ENCODE measurements around the gene ZNF487. TPM values are rescaled to one million over a fixed set of nuclear protein-coding genes. Genes with fewer than 3 reads are reported as not detected.
A peak's percentile ranks its signal among the peaks of the same experiment; 100 is the strongest.

ZNF487 gene
- total and polyA plus RNA-seq, 2 of the 13 experiments (the other 11 are each of a cell fraction or from before 2014, with no cell fraction given): 7.4 to 8.8 TPM

DNA sequence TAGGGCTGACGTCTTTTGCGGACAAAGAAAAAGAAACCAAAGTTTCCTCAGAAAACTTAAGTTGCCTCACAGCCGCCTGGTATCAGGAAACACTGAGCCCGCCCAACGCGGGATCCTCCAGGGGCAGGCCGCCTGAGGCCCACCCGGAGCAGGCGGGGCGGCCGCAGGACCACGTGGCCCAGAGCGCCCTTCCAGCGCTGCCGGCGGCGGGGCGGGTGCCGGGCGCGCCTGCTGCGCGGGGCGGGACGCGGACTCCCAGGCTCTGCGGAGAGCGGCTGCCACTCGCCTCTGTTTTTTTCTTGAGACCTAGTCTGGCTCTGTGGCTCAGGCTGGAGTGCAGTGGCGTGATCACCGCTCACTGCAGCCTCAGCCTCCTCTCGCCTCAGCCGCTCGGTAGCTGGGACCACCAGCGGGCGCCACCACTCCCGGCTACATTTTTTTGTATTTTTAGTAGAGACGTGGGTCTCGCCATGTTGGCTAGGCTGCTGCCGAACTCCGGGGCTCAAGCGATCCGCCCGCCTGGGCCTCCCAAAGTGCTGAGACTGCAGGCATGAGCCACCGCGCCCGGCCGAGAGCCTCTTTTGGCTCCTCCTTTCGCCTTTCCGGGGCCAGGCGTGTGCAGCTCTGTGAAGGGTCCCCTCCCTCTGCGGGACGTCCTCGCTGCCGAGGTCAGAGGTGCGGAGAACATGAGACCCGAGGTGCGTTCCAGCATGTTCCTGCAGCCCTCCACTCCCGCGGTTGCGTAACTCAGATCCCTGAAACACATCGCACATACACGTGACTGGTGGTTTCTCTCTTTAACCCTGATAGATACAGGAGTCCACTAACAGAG, 16.3 kb upstream of the ZNF487 start (continued):
- TF ChIP-seq, protein P1, sequence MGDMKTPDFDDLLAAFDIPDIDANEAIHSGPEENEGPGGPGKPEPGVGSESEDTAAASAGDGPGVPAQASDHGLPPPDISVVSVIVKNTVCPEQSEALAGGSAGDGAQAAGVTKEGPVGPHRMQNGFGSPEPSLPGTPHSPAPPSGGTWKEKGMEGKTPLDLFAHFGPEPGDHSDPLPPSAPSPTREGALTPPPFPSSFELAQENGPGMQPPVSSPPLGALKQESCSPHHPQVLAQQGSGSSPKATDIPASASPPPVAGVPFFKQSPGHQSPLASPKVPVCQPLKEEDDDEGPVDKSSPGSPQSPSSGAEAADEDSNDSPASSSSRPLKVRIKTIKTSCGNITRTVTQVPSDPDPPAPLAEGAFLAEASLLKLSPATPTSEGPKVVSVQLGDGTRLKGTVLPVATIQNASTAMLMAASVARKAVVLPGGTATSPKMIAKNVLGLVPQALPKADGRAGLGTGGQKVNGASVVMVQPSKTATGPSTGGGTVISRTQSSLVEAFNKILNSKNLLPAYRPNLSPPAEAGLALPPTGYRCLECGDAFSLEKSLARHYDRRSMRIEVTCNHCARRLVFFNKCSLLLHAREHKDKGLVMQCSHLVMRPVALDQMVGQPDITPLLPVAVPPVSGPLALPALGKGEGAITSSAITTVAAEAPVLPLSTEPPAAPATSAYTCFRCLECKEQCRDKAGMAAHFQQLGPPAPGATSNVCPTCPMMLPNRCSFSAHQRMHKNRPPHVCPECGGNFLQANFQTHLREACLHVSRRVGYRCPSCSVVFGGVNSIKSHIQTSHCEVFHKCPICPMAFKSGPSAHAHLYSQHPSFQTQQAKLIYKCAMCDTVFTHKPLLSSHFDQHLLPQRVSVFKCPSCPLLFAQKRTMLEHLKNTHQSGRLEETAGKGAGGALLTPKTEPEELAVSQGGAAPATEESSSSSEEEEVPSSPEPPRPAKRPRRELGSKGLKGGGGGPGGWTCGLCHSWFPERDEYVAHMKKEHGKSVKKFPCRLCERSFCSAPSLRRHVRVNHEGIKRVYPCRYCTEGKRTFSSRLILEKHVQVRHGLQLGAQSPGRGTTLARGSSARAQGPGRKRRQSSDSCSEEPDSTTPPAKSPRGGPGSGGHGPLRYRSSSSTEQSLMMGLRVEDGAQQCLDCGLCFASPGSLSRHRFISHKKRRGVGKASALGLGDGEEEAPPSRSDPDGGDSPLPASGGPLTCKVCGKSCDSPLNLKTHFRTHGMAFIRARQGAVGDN (CRISPR knock-in tag; IDR thresholded peaks at IDR 0.05): peak; percentile 100
- TF ChIP-seq ZBTB42 (CRISPR knock-in tag; IDR thresholded peaks at IDR 0.05): peak; percentile 97
- peak; percentile 99 for TF ChIP-seq ZNF772 (CRISPR knock-in tag; IDR thresholded peaks at IDR 0.05)
- TF ChIP-seq SPEN (CRISPR knock-in tag; IDR thresholded peaks at IDR 0.05; ENCODE audit: low read depth): peak; percentile 88
- peak; percentile 98 for TF ChIP-seq ZNF678 (CRISPR knock-in tag; IDR thresholded peaks at IDR 0.05)
- no peak for TF ChIP-seq SRSF4 (IDR thresholded peaks at IDR 0.05; ENCODE audit: low read depth, low read length, poor library complexity, severe bottlenecking)
- TF ChIP-seq ZNF256 (CRISPR knock-in tag; conservative IDR thresholded peaks at IDR 0.05): peak; percentile 98
- peak; percentile 83 for TF ChIP-seq ZC3H13 (CRISPR knock-in tag; IDR thresholded peaks at IDR 0.05)
- TF ChIP-seq ZNF782 (CRISPR knock-in tag; IDR thresholded peaks at IDR 0.05; ENCODE audit: borderline replicate concordance): peak; percentile 97
- TF ChIP-seq GATA4 (IDR thresholded peaks at IDR 0.05; ENCODE audit: borderline replicate concordance, low read depth): peak; percentile 83; the same call in 1 of the 2 replicates
- no peak; the same call in 1 of the 2 replicates for TF ChIP-seq AHR (CRISPR knock-in tag; IDR thresholded peaks at IDR 0.05)
- peak; percentile 97 for TF ChIP-seq DMAP1 (CRISPR knock-in tag; IDR thresholded peaks at IDR 0.05)
- TF ChIP-seq ZNF891 (CRISPR knock-in tag; IDR thresholded peaks at IDR 0.05): peak; percentile 98
- TF ChIP-seq ARID2 (CRISPR knock-in tag; IDR thresholded peaks at IDR 0.05; ENCODE audit: borderline replicate concordance): peak; percentile 99
- TF ChIP-seq ZNF3 (CRISPR knock-in tag; IDR thresholded peaks at IDR 0.05): peak; percentile 53; the same call in 1 of the 2 replicates
- TF ChIP-seq HMG20B (CRISPR knock-in tag; conservative IDR thresholded peaks at IDR 0.05): peak; percentile 87
- TF ChIP-seq NFKB2 (CRISPR knock-in tag; IDR thresholded peaks at IDR 0.05; ENCODE audit: borderline replicate concordance): peak; percentile 100
- TF ChIP-seq ZFP90 (CRISPR knock-in tag; IDR thresholded peaks at IDR 0.05; ENCODE audit: borderline replicate concordance): peak; percentile 98
- TF ChIP-seq NCOR1 (IDR thresholded peaks at IDR 0.05; ENCODE audit: borderline replicate concordance, low read length): peak; percentile 59
- TF ChIP-seq ZNF709 (CRISPR knock-in tag; IDR thresholded peaks at IDR 0.05): peak; percentile 99
- peak; percentile 94 for TF ChIP-seq ZNF44 (CRISPR knock-in tag; IDR thresholded peaks at IDR 0.05)
- no peak for TF ChIP-seq GTF3A (CRISPR knock-in tag; conservative IDR thresholded peaks at IDR 0.05)
- TF ChIP-seq, protein P2, sequence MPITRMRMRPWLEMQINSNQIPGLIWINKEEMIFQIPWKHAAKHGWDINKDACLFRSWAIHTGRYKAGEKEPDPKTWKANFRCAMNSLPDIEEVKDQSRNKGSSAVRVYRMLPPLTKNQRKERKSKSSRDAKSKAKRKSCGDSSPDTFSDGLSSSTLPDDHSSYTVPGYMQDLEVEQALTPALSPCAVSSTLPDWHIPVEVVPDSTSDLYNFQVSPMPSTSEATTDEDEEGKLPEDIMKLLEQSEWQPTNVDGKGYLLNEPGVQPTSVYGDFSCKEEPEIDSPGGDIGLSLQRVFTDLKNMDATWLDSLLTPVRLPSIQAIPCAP (CRISPR knock-in tag; IDR thresholded peaks at IDR 0.05; ENCODE audit: low read depth): peak; percentile 93; the same call in 1 of the 2 replicates
- no peak for TF ChIP-seq HDAC6 (IDR thresholded peaks at IDR 0.05; ENCODE audit: low read depth, low read length)
- no peak for TF ChIP-seq TFAP4 (IDR thresholded peaks at IDR 0.05; ENCODE audit: borderline replicate concordance, low read depth)
- no peak for TF ChIP-seq ZNF260 (CRISPR knock-in tag; IDR thresholded peaks at IDR 0.05; ENCODE audit: borderline replicate concordance, low read depth)

Data from HepG2 (cell line).